Neural progenitor cell (in vitro differentiated cells): Measurements from ENCODE around the gene PBX4. TPM values are rescaled to one million over a fixed set of nuclear protein-coding genes. Genes with fewer than 3 reads are reported as not detected.

ENCODE experiments used
- DNase-seq: peaks from one replicate; pipeline ENCODE4 v3.0.0-alpha.2; 2016; ENCODE audit warnings: low spot score
- H2AFZ ChIP-seq: fragments of 200-600 bp; sonication (generic); replicated peaks from 2 replicates; pipeline ENCODE4 v1.6.1; 2016; ENCODE audit warnings: antibody characterized with exemption
- H3F3A ChIP-seq: fragments of 200-600 bp; sonication (generic); 2 replicates; pipeline ENCODE4 v1.6.1; 2016; ENCODE audit warnings: antibody characterized with exemption, low read depth
- H3K27ac ChIP-seq: fragments of 200-600 bp; sonication (generic); 2 replicates; pipeline ENCODE4 v1.5.1; 2016; ENCODE audit warnings: mild to moderate bottlenecking
- H3K27me3 ChIP-seq: fragments of 200-600 bp; sonication (generic); 2 replicates; pipeline ENCODE4 v1.6.1; 2016; ENCODE audit warnings: mild to moderate bottlenecking, moderate library complexity
- H3K36me3 ChIP-seq: fragments of 200-600 bp; sonication (generic); 2 replicates; pipeline ENCODE4 v1.5.1; 2016
- H3K4me1 ChIP-seq: fragments of 200-600 bp; sonication (generic); 2 replicates; pipeline ENCODE4 v1.6.1; 2016; ENCODE audit warnings: mixed run types
- H3K4me2 ChIP-seq: fragments of 200-600 bp; sonication (generic); 2 replicates; pipeline ENCODE4 v1.6.1; 2016
- H3K4me3 ChIP-seq: fragments of 200-600 bp; sonication (generic); 2 replicates; pipeline ENCODE4 v1.5.1; 2016
- H3K79me2 ChIP-seq: fragments of 200-600 bp; sonication (generic); 2 replicates; pipeline ENCODE4 v1.6.1; 2016; ENCODE audit warnings: low read depth
- H3K9ac ChIP-seq: fragments of 200-600 bp; sonication (generic); 2 replicates; pipeline ENCODE4 v1.6.1; 2016
- H3K9me3 ChIP-seq: fragments of 200-600 bp; sonication (generic); 2 replicates; pipeline ENCODE4 v1.5.1; 2016; ENCODE audit warnings: low read depth
- H4K20me1 ChIP-seq: fragments of 200-600 bp; sonication (generic); 2 replicates; pipeline ENCODE4 v1.6.1; 2016; ENCODE audit warnings: low read depth
- H3K27ac Mint-ChIP-seq: 3 replicates; pipeline ENCODE4 v1.8.0; 2021; ENCODE audit warnings: mixed read lengths
- H3K27me3 Mint-ChIP-seq: 2 replicates; pipeline ENCODE4 v1.8.0; 2022; ENCODE audit warnings: low read depth, mild to moderate bottlenecking, inconsistent platforms, moderate library complexity, mixed read lengths; ENCODE audit not compliant: insufficient read depth
- H3K36me3 Mint-ChIP-seq: 3 replicates; pipeline ENCODE4 v1.8.0; 2021; ENCODE audit warnings: mixed read lengths
- H3K4me1 Mint-ChIP-seq: 3 replicates; pipeline ENCODE4 v1.8.0; 2021; ENCODE audit warnings: mixed read lengths
- H3K4me3 Mint-ChIP-seq: 3 replicates; pipeline ENCODE4 v1.8.0; 2021; ENCODE audit warnings: mild to moderate bottlenecking, moderate library complexity, mixed read lengths
- H3K9me3 Mint-ChIP-seq: 3 replicates; pipeline ENCODE4 v1.8.0; 2020; ENCODE audit warnings: mixed read lengths
- EZH2 ChIP-seq: fragments of 200-600 bp; sonication (generic); IDR thresholded peaks from 2 replicates; pipeline ENCODE4 v1.6.1; 2017; ENCODE audit warnings: antibody characterized with exemption, mild to moderate bottlenecking, moderate library complexity
- EZH2phosphoT487 ChIP-seq: fragments of 200-600 bp; sonication (generic); IDR thresholded peaks from 2 replicates; pipeline ENCODE4 v1.6.1; 2017; ENCODE audit warnings: antibody characterized with exemption
- total RNA-seq: library from RNA; depleted of rRNA; stranded (reverse); fragments of >200 nt; gene quantifications from 2 replicates; pipeline ENCODE4 v1.2.3, GENCODE V29; 2015; ENCODE audit warnings: low replicate concordance
- TF ChIP-seq, protein P1 (sequence below): fragments of 200-600 bp; sonication (generic); IDR thresholded peaks from 2 replicates; pipeline ENCODE4 v1.5.1; 2017; ENCODE audit warnings: antibody characterized with exemption, mild to moderate bottlenecking

PBX4 gene
- total RNA-seq, 1 donor from 2014 or later: 3.2 TPM

DNA sequence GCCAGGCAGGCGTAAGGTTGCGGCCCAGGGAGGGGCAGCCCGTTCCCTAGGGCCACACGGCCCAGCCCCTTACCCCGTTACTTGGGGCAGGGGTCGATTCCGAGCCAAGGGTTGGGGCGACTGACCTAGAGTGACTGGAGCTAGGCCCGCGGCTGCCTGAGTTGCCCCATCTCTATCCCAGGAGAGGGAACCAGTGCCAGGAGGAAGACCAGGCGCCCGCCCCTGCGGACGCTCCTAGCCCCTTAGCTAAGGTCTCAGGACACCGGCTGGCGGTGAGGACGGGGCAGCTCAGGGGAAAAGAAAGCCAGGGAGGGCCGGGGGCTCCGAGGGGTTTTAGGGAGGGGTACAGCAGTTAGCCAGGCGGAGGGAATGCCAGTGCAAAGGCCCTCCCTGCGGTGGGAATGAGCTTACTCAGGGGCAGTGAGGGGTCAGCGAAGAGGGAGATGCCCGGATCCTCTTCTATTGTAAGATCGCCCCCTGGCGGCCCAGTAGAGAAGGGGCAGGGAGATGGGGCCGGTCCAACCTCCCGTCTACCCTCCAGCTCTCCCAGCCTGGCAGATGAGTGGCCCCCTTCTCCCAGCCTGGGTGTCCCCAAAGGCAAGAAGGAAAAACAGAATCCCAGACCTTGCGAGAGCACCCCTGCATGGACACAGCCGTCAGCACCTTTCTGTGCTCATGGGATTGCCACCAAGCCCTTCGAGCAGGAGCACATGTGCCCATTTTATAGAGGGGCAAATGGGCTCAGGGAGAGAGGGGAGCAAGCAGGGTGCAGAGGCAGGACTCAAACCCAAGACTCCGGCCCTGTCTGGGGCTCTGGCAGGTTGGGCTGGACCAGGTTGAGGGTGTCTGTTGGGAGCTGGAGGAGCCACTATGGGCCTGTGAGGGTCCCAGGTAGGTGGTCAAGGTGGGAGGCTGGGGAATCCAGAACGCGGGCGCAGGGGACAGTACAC is 64.1 kb downstream of the PBX4 start:
- H2AFZ ChIP-seq: peak overlapping the region; percentile 64
- H3K27me3 Mint-ChIP-seq: peaks cover 11% of the 10 kb centered on the region
- H3K9me3 ChIP-seq: no peaks in the 10 kb centered on the region
- no peak overlapping the region for H3K4me3 ChIP-seq
- TF ChIP-seq, protein P1, sequence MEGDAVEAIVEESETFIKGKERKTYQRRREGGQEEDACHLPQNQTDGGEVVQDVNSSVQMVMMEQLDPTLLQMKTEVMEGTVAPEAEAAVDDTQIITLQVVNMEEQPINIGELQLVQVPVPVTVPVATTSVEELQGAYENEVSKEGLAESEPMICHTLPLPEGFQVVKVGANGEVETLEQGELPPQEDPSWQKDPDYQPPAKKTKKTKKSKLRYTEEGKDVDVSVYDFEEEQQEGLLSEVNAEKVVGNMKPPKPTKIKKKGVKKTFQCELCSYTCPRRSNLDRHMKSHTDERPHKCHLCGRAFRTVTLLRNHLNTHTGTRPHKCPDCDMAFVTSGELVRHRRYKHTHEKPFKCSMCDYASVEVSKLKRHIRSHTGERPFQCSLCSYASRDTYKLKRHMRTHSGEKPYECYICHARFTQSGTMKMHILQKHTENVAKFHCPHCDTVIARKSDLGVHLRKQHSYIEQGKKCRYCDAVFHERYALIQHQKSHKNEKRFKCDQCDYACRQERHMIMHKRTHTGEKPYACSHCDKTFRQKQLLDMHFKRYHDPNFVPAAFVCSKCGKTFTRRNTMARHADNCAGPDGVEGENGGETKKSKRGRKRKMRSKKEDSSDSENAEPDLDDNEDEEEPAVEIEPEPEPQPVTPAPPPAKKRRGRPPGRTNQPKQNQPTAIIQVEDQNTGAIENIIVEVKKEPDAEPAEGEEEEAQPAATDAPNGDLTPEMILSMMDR: peak; percentile 85
- no peak for TF ChIP-seq EZH2
- no peak overlapping the region for H3K4me2 ChIP-seq
- no peaks in the 10 kb centered on the region for H3K4me1 ChIP-seq
- H3K27me3 ChIP-seq: no peaks in the 10 kb centered on the region
- peaks cover 12% of the 10 kb centered on the region for H3F3A ChIP-seq
- H3K79me2 ChIP-seq: no peaks in the 10 kb centered on the region
- DNase-seq: peak; percentile 85
- H3K27ac ChIP-seq: no peak overlapping the region
- peaks cover 4% of the 10 kb centered on the region for H3K4me1 Mint-ChIP-seq
- no peaks in the 10 kb centered on the region for H3K36me3 ChIP-seq
- H3K4me3 Mint-ChIP-seq: no peak overlapping the region
- no peaks in the 10 kb centered on the region for H4K20me1 ChIP-seq
- no peaks in the 10 kb centered on the region for H3K9me3 Mint-ChIP-seq
- H3K9ac ChIP-seq: no peak overlapping the region
- H3K27ac Mint-ChIP-seq: no peak overlapping the region
- H3K36me3 Mint-ChIP-seq: peaks cover 4% of the 10 kb centered on the region

DNA sequence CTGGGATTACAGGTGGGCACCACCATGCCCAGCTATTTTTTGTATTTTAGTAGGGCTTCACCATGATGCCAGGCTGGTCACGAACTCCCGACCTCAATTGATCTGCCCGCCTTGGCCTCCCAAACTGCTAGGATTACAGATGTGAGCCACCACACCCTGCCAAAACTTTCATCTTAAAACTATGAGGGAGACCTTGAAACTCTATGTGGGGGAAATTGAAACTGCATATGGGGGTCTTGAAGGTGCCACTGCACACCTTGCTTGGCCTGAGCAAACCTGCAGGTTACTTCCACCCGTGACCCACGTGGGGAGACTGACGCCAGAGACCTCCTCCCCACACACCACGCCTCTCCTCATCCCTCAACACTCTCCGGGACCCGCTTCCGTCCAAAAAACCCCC is 64.8 kb downstream of the PBX4 start:
- no peaks in the 10 kb centered on the region for H3K27me3 ChIP-seq
- peaks cover 4% of the 10 kb centered on the region for H3K4me1 Mint-ChIP-seq
- no peaks in the 10 kb centered on the region for H3K9me3 Mint-ChIP-seq
- H3K27ac ChIP-seq: no peak overlapping the region
- H3K27ac Mint-ChIP-seq: no peak overlapping the region
- no peak overlapping the region for H3K4me2 ChIP-seq
- H3K79me2 ChIP-seq: no peaks in the 10 kb centered on the region
- H3F3A ChIP-seq: peaks cover 12% of the 10 kb centered on the region
- no peaks in the 10 kb centered on the region for H3K36me3 Mint-ChIP-seq
- H3K9ac ChIP-seq: no peak overlapping the region
- no peak overlapping the region for H3K4me3 ChIP-seq
- no peak for DNase-seq
- peak overlapping the region; percentile 64 for H2AFZ ChIP-seq
- H4K20me1 ChIP-seq: no peaks in the 10 kb centered on the region
- TF ChIP-seq EZH2phosphoT487: no peak
- no peak for TF ChIP-seq EZH2
- TF ChIP-seq, protein P1: no peak
- no peak overlapping the region for H3K4me3 Mint-ChIP-seq
- no peaks in the 10 kb centered on the region for H3K4me1 ChIP-seq
- H3K27me3 Mint-ChIP-seq: peaks cover 11% of the 10 kb centered on the region
- no peaks in the 10 kb centered on the region for H3K9me3 ChIP-seq
- no peaks in the 10 kb centered on the region for H3K36me3 ChIP-seq

DNA sequence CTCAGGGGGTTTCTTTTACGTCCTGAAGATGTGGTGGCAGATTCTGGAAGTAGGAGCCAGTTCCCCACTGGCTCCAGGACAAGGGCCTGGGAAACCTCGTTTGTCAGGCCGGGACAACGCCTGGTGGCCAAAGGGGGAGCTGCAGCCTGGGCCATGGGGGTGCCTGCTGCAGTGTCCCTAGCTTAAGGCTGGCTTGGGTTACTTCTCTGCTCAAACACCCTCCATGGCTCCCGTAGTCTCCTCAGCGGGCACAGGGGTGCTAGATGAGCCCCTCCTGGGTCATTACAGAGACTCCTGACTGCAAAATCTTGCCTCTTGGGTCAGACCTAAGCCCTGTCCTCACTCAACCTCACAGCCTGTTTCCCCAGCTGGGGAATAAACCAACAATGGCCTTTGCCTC is 65.7 kb downstream of the PBX4 start:
- Histone ChIP-seq H3K4me3 (no peak overlapping the region), H3K9me3 (no peaks in the 10 kb centered on the region), H3K36me3 (no peaks in the 10 kb centered on the region), H3K9ac (no peak overlapping the region), H3K4me1 (no peaks in the 10 kb centered on the region), H3K27me3 (no peaks in the 10 kb centered on the region), H4K20me1 (no peaks in the 10 kb centered on the region), H3F3A (peaks cover 12% of the 10 kb centered on the region), H3K79me2 (no peaks in the 10 kb centered on the region), H2AFZ (peak overlapping the region; percentile 72), H3K4me2 (no peak overlapping the region), H3K27ac (no peak overlapping the region)
- no peaks in the 10 kb centered on the region for H3K9me3 Mint-ChIP-seq
- peaks cover 13% of the 10 kb centered on the region for H3K27me3 Mint-ChIP-seq
- no peak overlapping the region for H3K4me3 Mint-ChIP-seq
- TF ChIP-seq EZH2phosphoT487 (no peak), EZH2 (no peak)
- TF ChIP-seq, protein P1: peak; percentile 64
- H3K27ac Mint-ChIP-seq: no peak overlapping the region
- H3K36me3 Mint-ChIP-seq: no peaks in the 10 kb centered on the region
- peaks cover 4% of the 10 kb centered on the region for H3K4me1 Mint-ChIP-seq
- peak; percentile 65 for DNase-seq
